ENCODE results near the gene ADAM22.

Gene ADAM22

DNA sequence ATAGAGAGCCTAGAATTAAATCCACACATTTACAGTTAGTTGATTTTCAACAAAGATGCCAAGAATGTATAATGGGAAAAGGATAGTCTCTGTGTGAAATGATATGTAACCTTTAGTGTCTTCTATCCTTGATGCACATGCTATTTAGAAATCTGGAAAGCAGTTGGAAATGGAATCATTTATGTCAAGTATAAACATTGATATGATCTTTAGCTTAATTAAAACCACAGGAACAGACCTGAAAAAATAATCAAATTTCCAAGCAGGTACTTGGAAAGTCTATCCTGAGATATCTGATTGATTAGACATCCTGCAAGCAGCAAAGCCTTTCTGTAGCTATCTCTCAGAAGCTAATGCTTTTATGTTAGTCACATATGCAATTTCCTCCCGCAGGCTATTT, 310.2 kb downstream of the ADAM22 start:
- no peak overlapping the region for H3K4me3 ChIP-seq
- TF ChIP-seq POLR2AphosphoS5 (IDR thresholded peaks at IDR 0.05; ENCODE audit: borderline replicate concordance, low read depth, low read length) (no peak), FOXP2 (optimal IDR thresholded peaks at IDR 0.05; ENCODE audit: control extremely low read depth, extremely low read length, insufficient read depth) (no peak), EZH2 (IDR thresholded peaks at IDR 0.05) (no peak)
- H3K9ac ChIP-seq (ENCODE audit: insufficient read length), result no peak overlapping the region
- H3K9me3 ChIP-seq (ENCODE audit: low read depth, low read length), result no peaks in the 10 kb centered on the region
- no peaks in the 10 kb centered on the region for H3K36me3 ChIP-seq (ENCODE audit: insufficient read depth, low read length)
- no peak overlapping the region for H3K27ac ChIP-seq
- no peak for DNase-seq (ENCODE audit: low read depth, low spot score)
